Neutrophil (primary cell): ENCODE data around the gene PAFAH1B1.

Experiments
- H3K27ac ChIP-seq: fragments of 200-600 bp; sonication (generic); 2 replicates; pipeline ENCODE4 v1.5.1; 2016; ENCODE audit warnings: mild to moderate bottlenecking, moderate library complexity
- H3K27me3 ChIP-seq: fragments of 200-600 bp; sonication (generic); 2 replicates; pipeline ENCODE4 v1.6.0; 2016; ENCODE audit warnings: mild to moderate bottlenecking
- H3K36me3 ChIP-seq: fragments of 200-600 bp; sonication (generic); 2 replicates; pipeline ENCODE4 v1.5.1; 2017
- H3K4me1 ChIP-seq, 2 experiments: fragments of 200-600 bp in 1 of 2; sonication (generic) in 1 of 2; 1 replicate in 1 of 2; 2 replicates in 1 of 2; pipeline versions ENCODE4 v1.5.1 to v1.6.1; 2013 to 2016; ENCODE audit warnings: low read depth in 1 of 2, low read length in 1 of 2, mild to moderate bottlenecking in 1 of 2, moderate library complexity in 1 of 2; ENCODE audit not compliant: control insufficient read depth in 1 of 2, insufficient read depth in 1 of 2
- H3K4me3 ChIP-seq, 2 experiments: fragments of 200-600 bp in 1 of 2; sonication (generic) in 1 of 2; 1 replicate in 1 of 2; 2 replicates in 1 of 2; pipeline ENCODE4 v1.5.1; 2013 to 2016; ENCODE audit warnings: low read depth in 1 of 2, low read length in 1 of 2, mild to moderate bottlenecking in 1 of 2, moderate library complexity in 1 of 2
- H3K9me3 ChIP-seq: fragments of 200-600 bp; sonication (generic); 2 replicates; pipeline ENCODE4 v1.5.1; 2016
- TF ChIP-seq, protein P1 (sequence below): fragments of 200-600 bp; sonication (generic); IDR thresholded peaks from 2 replicates; pipeline ENCODE4 v1.5.1; 2016; ENCODE audit warnings: antibody characterized with exemption

Gene PAFAH1B1

GRCh38 chr17:2704031-2704889 lies 110.8 kb downstream of the PAFAH1B1 start:
- Histone ChIP-seq H3K27ac (no peak overlapping the region), H3K36me3 (peaks cover 19% of the 10 kb centered on the region), H3K9me3 (no peaks in the 10 kb centered on the region), H3K27me3 (no peaks in the 10 kb centered on the region), H3K4me1 (no peaks in the 10 kb centered on the region), H3K4me3 (no peak overlapping the region)
- TF ChIP-seq, protein P1, sequence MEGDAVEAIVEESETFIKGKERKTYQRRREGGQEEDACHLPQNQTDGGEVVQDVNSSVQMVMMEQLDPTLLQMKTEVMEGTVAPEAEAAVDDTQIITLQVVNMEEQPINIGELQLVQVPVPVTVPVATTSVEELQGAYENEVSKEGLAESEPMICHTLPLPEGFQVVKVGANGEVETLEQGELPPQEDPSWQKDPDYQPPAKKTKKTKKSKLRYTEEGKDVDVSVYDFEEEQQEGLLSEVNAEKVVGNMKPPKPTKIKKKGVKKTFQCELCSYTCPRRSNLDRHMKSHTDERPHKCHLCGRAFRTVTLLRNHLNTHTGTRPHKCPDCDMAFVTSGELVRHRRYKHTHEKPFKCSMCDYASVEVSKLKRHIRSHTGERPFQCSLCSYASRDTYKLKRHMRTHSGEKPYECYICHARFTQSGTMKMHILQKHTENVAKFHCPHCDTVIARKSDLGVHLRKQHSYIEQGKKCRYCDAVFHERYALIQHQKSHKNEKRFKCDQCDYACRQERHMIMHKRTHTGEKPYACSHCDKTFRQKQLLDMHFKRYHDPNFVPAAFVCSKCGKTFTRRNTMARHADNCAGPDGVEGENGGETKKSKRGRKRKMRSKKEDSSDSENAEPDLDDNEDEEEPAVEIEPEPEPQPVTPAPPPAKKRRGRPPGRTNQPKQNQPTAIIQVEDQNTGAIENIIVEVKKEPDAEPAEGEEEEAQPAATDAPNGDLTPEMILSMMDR, result no peak

- peaks cover 19% of the 10 kb centered on the region for H3K36me3 ChIP-seq
- peaks cover 0 to under 1% of the 10 kb centered on the region in 2 experiments for H3K4me1 ChIP-seq
- H3K27me3 ChIP-seq, result no peaks in the 10 kb centered on the region
- no peaks in the 10 kb centered on the region for H3K9me3 ChIP-seq
- TF ChIP-seq, protein P1, result no peak
- no peak overlapping the region for H3K4me3 ChIP-seq
- no peak overlapping the region for H3K27ac ChIP-seq
These were observed 111.4 kb downstream of the PAFAH1B1 start for GRCh38 chr17:2704890-2705248.

- no peak overlapping the region for H3K27ac ChIP-seq
- H3K27me3 ChIP-seq, result no peaks in the 10 kb centered on the region
- H3K9me3 ChIP-seq, result no peaks in the 10 kb centered on the region
- TF ChIP-seq, protein P1, result no peak
- peaks cover 15% of the 10 kb centered on the region for H3K36me3 ChIP-seq
- no peak overlapping the region for H3K4me3 ChIP-seq
- H3K4me1 ChIP-seq, result peaks cover 3 to 4% of the 10 kb centered on the region in 2 experiments
These were observed 111.8 kb downstream of the PAFAH1B1 start for GRCh38 chr17:2705263-2705662.

DNA sequence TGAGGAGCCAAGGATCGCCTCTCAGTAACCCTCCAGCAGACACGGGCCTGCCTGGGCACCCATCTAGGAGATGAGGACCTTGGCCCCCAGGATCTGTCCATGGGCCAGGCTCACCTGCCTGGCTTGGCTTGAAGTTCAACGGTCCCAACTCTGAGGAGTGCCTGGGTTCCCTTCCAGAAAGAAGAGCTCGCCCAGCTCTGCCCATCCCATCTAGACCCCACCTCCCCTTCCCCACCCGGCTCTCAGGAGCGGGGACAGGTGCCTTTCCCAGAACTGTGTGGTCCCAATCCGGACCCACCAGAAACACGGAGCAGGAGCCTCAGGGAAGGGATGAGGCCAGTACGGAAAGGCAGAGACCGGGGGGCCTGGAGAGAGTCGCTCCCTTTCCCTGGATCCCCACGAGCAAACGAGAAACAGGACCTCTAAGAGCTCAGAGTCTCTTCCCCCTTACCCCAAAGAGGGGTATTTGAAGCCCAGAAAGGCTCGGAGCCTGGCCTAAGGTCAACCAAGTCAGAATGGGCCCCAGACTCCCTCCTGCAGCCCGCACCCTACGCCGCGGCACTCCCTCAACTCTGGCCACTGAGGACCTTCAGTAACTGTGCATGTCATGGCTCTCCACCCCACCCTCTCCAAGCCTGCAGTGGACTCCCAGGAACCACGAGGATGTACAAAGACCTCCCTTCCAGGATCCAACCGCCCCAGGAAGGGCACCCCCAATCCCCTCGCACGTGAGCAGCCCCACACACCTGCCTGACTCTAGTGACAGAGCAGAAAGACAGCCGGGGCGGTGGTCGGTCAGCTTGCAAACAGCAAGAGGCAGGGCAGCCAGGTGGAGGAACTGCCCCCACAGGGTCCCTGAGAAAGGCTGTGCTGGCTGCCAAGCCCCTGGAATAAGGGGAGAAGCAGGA lies 112.7 kb downstream of the PAFAH1B1 start:
- H3K4me3 ChIP-seq, result no peak overlapping the region
- no peaks in the 10 kb centered on the region for H3K9me3 ChIP-seq
- peaks cover 12 to 13% of the 10 kb centered on the region in 2 experiments for H3K4me1 ChIP-seq
- H3K27ac ChIP-seq, result no peak overlapping the region
- H3K27me3 ChIP-seq, result no peaks in the 10 kb centered on the region
- H3K36me3 ChIP-seq, result peaks cover 6% of the 10 kb centered on the region
- TF ChIP-seq, protein P1, result no peak

DNA sequence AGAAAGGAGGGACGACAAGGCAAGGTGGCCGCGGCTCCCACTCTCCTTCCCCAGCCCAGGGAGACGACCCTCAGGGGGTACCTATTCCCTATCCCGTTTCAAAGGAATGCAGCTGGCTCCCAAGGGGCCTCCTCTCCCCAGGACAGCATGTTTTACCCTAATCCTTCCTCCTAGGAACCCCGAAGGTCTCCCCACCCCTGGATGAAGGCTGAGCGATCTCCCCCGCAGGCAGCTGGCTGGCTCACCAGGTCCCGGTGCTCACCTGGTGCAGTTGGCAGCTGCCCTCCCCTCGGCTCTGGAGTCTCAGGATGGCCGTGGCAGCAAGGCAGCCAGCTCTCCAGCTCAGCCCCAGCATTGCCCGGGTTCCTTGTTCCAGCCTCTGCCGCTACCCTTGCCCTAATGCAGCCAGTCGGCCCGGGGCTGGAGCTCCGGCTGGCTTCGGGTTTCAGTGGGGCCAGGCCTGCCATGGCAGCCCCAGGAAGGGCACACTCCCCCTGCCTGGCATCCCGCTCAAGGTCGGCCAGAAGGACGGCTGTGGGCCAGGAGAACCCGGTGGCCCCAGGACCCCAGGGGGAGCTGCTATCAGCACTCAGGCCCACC lies 113.6 kb downstream of the PAFAH1B1 start:
- TF ChIP-seq, protein P1, result no peak
- Histone ChIP-seq H3K36me3 (no peaks in the 10 kb centered on the region), H3K4me3 (no peak overlapping the region), H3K27me3 (no peaks in the 10 kb centered on the region), H3K27ac (no peak overlapping the region), H3K4me1 (peaks cover 16 to 18% of the 10 kb centered on the region in 2 experiments), H3K9me3 (no peaks in the 10 kb centered on the region)
